AG04449 (cell line): ENCODE results near the gene SLC25A20.
A peak's percentile ranks its signal among the peaks of the same experiment; 100 is the strongest.

Source experiments
- CTCF ChIA-PET: fragments of 350-600 bp; formaldehyde crosslinking; extraction: SDS; loops from one replicate; lab custom pipeline; 2021; ENCODE audit warnings: antibody characterized with exemption; lab: Yijun Ruan, JAX
- POLR2A ChIA-PET: fragments of 400-600, 350-600 bp; formaldehyde crosslinking; extraction: SDS; loops from one replicate; lab custom pipeline; 2020; ENCODE audit warnings: antibody characterized with exemption, inconsistent platforms; lab: Yijun Ruan, JAX
- DNase-seq: peaks from one replicate; pipeline ENCODE4 v3.0.0-alpha.2; 2010; ENCODE audit warnings: low read depth, low spot score
- H3K4me3 ChIP-seq: 2 replicates; pipeline ENCODE4 v1.5.1; 2011; ENCODE audit warnings: low read depth, mild to moderate bottlenecking, control low read depth, low read length
- CTCF ChIP-seq: IDR thresholded peaks from one replicate; pipeline ENCODE4 v1.5.1; 2011; ENCODE audit warnings: mild to moderate bottlenecking, moderate library complexity, low read length, control low read depth, inconsistent platforms; ENCODE audit not compliant: insufficient read depth; ENCODE audit errors: missing control alignments

The SLC25A20 gene

GRCh38 chr3:48851407-48851806 lies 47.3 kb downstream of the SLC25A20 start:
- CTCF ChIA-PET: no interaction called here
- DNase-seq: no peak
- TF ChIP-seq CTCF: no peak
- H3K4me3 ChIP-seq: no peak overlapping the region
- POLR2A ChIA-PET: no interaction called here

GRCh38 chr3:48848816-48849515 lies 49.7 kb downstream of the SLC25A20 start:
- H3K4me3 ChIP-seq: no peak overlapping the region
- ChIA-PET POLR2A (no interaction called here), CTCF (no interaction called here)
- DNase-seq: no peak
- no peak for TF ChIP-seq CTCF

- no peak for DNase-seq
- CTCF ChIA-PET: interaction anchor here (0.9 to 1.1 kb wide), 4 partner anchors 9 to 174 kb away, joined by 3 read pairs; partner anchors contain the start of gene NDUFAF3
These were observed 50.9 kb downstream of the SLC25A20 start, which contains the start of gene PRKAR2A for GRCh38 chr3:48847504-48848423. Gene PRKAR2A, minus strand, starts transcription at chr3:48847874. Its CDS starts 278 bp downstream, at chr3:48847596.

GRCh38 chr3:48847053-48847503 lies 51.6 kb downstream of the SLC25A20 start:
- no peak for TF ChIP-seq CTCF
- no peak for DNase-seq
- CTCF ChIA-PET: interaction anchor here (1.0 to 1.1 kb wide), 3 partner anchors 9 to 175 kb away, joined by 3 read pairs; partner anchors contain the start of gene NDUFAF3
- POLR2A ChIA-PET: interaction anchor here (0.6 to 1.8 kb wide), 3 partner anchors 9 to 558 kb away, joined by 3 to 8 read pairs (median 4); partner anchors contain the start of gene ARIH2
- peak overlapping the region; percentile 86 for H3K4me3 ChIP-seq

More at GRCh38 chr3:48847504-48848423, 50.9 kb downstream of the SLC25A20 start, which contains the start of gene PRKAR2A:
- peak within 1 kb of the TSS; percentile 86 for H3K4me3 ChIP-seq
- POLR2A ChIA-PET: interaction anchor here (0.6 to 1.8 kb wide), 4 partner anchors 8 to 557 kb away, joined by 3 to 8 read pairs (median 4); partner anchors contain the start of gene ARIH2
- TF ChIP-seq CTCF: no peak

- ChIA-PET POLR2A (no interaction called here), CTCF (no interaction called here)
- no peak for TF ChIP-seq CTCF
- DNase-seq: no peak
- H3K4me3 ChIP-seq: no peak overlapping the region
These were observed 53.5 kb downstream of the SLC25A20 start for GRCh38 chr3:48845170-48845569.

- ChIA-PET POLR2A (no interaction called here), CTCF (interaction anchor here (1.0 kb wide), 1 partner anchor 10 kb away, joined by 3 read pairs; no protein-coding TSS in a partner anchor)
- no peak for DNase-seq
These were observed 61.5 kb downstream of the SLC25A20 start for GRCh38 chr3:48837163-48837562.

More at GRCh38 chr3:48837163-48837562, 61.5 kb downstream of the SLC25A20 start:
- H3K4me3 ChIP-seq: no peak overlapping the region
- TF ChIP-seq CTCF: no peak
